ENCODE data around the gene NARS2. TPM values are rescaled to one million over a fixed set of nuclear protein-coding genes. Genes with fewer than 3 reads are reported as not detected.
A peak's percentile ranks its signal among the peaks of the same experiment; 100 is the strongest.

Gene NARS2
- total and polyA plus RNA-seq, 9 of the 15 experiments (the other 6 are each of a cell fraction or from before 2014, with no cell fraction given), result 26.8 to 48.0 (median 34.2) TPM

- no peak for TF ChIP-seq GTF2E2 (tag; IDR thresholded peaks at IDR 0.05)
- no peak for TF ChIP-seq ZNF717 (CRISPR knock-in tag; IDR thresholded peaks at IDR 0.05)
- no peak for TF ChIP-seq RBM39 (optimal IDR thresholded peaks at IDR 0.05; ENCODE audit: low read depth, low read length)
- no peak for TF ChIP-seq CSDE1 (IDR thresholded peaks at IDR 0.05)
- TF ChIP-seq NKRF (IDR thresholded peaks at IDR 0.05; ENCODE audit: borderline replicate concordance), result no peak
- no peak for TF ChIP-seq EP400 (IDR thresholded peaks at IDR 0.05)
- no peak for TF ChIP-seq ESRRA (IDR thresholded peaks at IDR 0.05; ENCODE audit: borderline replicate concordance, low read depth)
- TF ChIP-seq SMARCC2 (IDR thresholded peaks at IDR 0.05; ENCODE audit: low read depth), result no peak
- no peak for TF ChIP-seq ZNF124 (CRISPR knock-in tag; IDR thresholded peaks at IDR 0.05)
- no peak for TF ChIP-seq RBM22 (IDR thresholded peaks at IDR 0.05; ENCODE audit: low read depth, low read length, poor library complexity, severe bottlenecking)
- TF ChIP-seq ARID1B (IDR thresholded peaks at IDR 0.05), result peak; percentile 55; the same call in 1 of the 2 replicates
- TF ChIP-seq CHD4 (IDR thresholded peaks at IDR 0.05; ENCODE audit: insufficient read depth, insufficient replicate concordance, low read depth, low read length, poor library complexity, severe bottlenecking), result no peak
- TF ChIP-seq PCBP2 (IDR thresholded peaks at IDR 0.05; ENCODE audit: low read depth, low read length, poor library complexity, severe bottlenecking), result no peak
- no peak for TF ChIP-seq ZBTB9 (CRISPR knock-in tag; IDR thresholded peaks at IDR 0.05)
- TF ChIP-seq FOXP4 (CRISPR knock-in tag; IDR thresholded peaks at IDR 0.05; ENCODE audit: borderline replicate concordance), result no peak
- TF ChIP-seq CBFA2T2 (conservative IDR thresholded peaks at IDR 0.05), result peak; percentile 65
- TF ChIP-seq TAL1 (IDR thresholded peaks at IDR 0.05), result peak; percentile 59
- no peak for TF ChIP-seq PKNOX1 (IDR thresholded peaks at IDR 0.05)
- TF ChIP-seq TAF1 (IDR thresholded peaks at IDR 0.05; ENCODE audit: control insufficient read depth, extremely low read depth, insufficient read depth, low read length, severe bottlenecking), result no peak
- 0 out of 2 replicates have a peak, but pooled peaks have one; percentile 14 for TF ChIP-seq SMARCA4 (IDR thresholded peaks at IDR 0.05)
- no peak for TF ChIP-seq MYNN (IDR thresholded peaks at IDR 0.05)
- no peak for TF ChIP-seq MYNN (CRISPR knock-in tag; IDR thresholded peaks at IDR 0.05)
- no peak for TF ChIP-seq ZNF133 (CRISPR knock-in tag; IDR thresholded peaks at IDR 0.05)
- no peak for TF ChIP-seq ZNF778 (CRISPR knock-in tag; IDR thresholded peaks at IDR 0.05)
Measured at GRCh38 chr11:78428266-78428636, 146.4 kb downstream of the NARS2 start (continued).

All from K562 (cell line).